K562 (cell line): ENCODE measurements around the gene PHLDB3.

ENCODE experiments used
- BACH1 ChIP-seq: fragments of 200-800 bp; sonication (Bioruptor generic); IDR thresholded peaks from 2 replicates; pipeline ENCODE4 v1.6.1; 2016; ENCODE audit warnings: missing genetic modification characterization, missing compliant biosample characterization
- CTCF ChIP-seq, 3 experiments: IDR thresholded peaks in 2 of 3; conservative IDR thresholded peaks in 1 of 3; 2 replicates each; pipeline ENCODE4 v1.5.1; 2011 to 2012; ENCODE audit warnings: low read length in 3 of 3, mild to moderate bottlenecking in 3 of 3, control low read depth in 2 of 3, improper control_type of control experiment in 1 of 3, inconsistent platforms in 1 of 3, low read depth in 1 of 3, mixed read lengths in 1 of 3, moderate library complexity in 1 of 3; ENCODE audit not compliant: insufficient read depth in 2 of 3
- FOXA3 ChIP-seq, 2 experiments: fragments of 450-650 bp in 1 of 2; sonication (generic) in 1 of 2; formaldehyde crosslinking; IDR thresholded peaks in 1 of 2; conservative IDR thresholded peaks in 1 of 2; 2 replicates each; pipeline versions ENCODE4 v1.4.0 to v1.8.0; 2020 to 2022; ENCODE audit warnings: mild to moderate bottlenecking in 2 of 2, missing genetic modification reagents in 1 of 2
- FOXJ3 ChIP-seq: sonication (generic); formaldehyde crosslinking; IDR thresholded peaks from 2 replicates; pipeline ENCODE4 v1.4.0; 2020; ENCODE audit warnings: mild to moderate bottlenecking, missing genetic modification reagents
- FOXM1 ChIP-seq, 2 experiments: fragments of 450-650 bp in 1 of 2; sonication (generic) in 1 of 2; formaldehyde crosslinking in 1 of 2; IDR thresholded peaks; 2 replicates each; pipeline versions ENCODE4 v1.6.1 to v1.9.0; 2017 to 2022; ENCODE audit warnings: low read depth in 2 of 2, mild to moderate bottlenecking in 2 of 2, missing genetic modification reagents in 1 of 2, moderate library complexity in 1 of 2
- HDAC6 ChIP-seq: IDR thresholded peaks from 2 replicates; pipeline ENCODE4 v1.6.1; 2012; ENCODE audit warnings: low read depth, mild to moderate bottlenecking, control low read depth, inconsistent platforms, low read length, moderate library complexity
- REST ChIP-seq, 2 experiments: fragments of 450-650 bp; formaldehyde crosslinking in 1 of 2; IDR thresholded peaks; 2 replicates each; pipeline versions ENCODE4 v1.4.0 to v1.6.1; 2014 to 2020; ENCODE audit warnings: mild to moderate bottlenecking in 2 of 2, borderline replicate concordance in 1 of 2, low read depth in 1 of 2
- SREBF2 ChIP-seq: sonication (generic); formaldehyde crosslinking; IDR thresholded peaks from 2 replicates; pipeline ENCODE4 v1.4.0; 2020; ENCODE audit warnings: mild to moderate bottlenecking, missing genetic modification reagents
- TAF1 ChIP-seq: IDR thresholded peaks from 2 replicates; pipeline ENCODE4 v1.6.1; 2011; ENCODE audit warnings: mild to moderate bottlenecking, low read length, moderate library complexity; ENCODE audit not compliant: insufficient read depth, control insufficient read depth, severe bottlenecking; ENCODE audit errors: extremely low read depth
- TCF7L2 ChIP-seq: fragments of 150-350 bp; IDR thresholded peaks from 2 replicates; pipeline ENCODE4 v1.6.1; 2016; ENCODE audit warnings: low read depth, mild to moderate bottlenecking, low read length, moderate library complexity
- TRIM28 ChIP-seq: fragments of 450-650 bp; IDR thresholded peaks from 2 replicates; pipeline ENCODE4 v1.6.1; 2017
- TF ChIP-seq, protein P1 (sequence below): IDR thresholded peaks from 3 replicates; pipeline ENCODE4 v1.6.1; 2011; ENCODE audit warnings: borderline replicate concordance, mild to moderate bottlenecking; ENCODE audit not compliant: insufficient read length, insufficient read depth
- TF ChIP-seq, protein P2 (sequence below): sonication (generic); formaldehyde crosslinking; IDR thresholded peaks from 2 replicates; pipeline ENCODE4 v1.8.0; 2023; ENCODE audit warnings: mild to moderate bottlenecking, missing genetic modification reagents

GRCh38 chr19:43498233-43498842 lies 6.2 kb downstream of the PHLDB3 start:
- TF ChIP-seq, protein P1, sequence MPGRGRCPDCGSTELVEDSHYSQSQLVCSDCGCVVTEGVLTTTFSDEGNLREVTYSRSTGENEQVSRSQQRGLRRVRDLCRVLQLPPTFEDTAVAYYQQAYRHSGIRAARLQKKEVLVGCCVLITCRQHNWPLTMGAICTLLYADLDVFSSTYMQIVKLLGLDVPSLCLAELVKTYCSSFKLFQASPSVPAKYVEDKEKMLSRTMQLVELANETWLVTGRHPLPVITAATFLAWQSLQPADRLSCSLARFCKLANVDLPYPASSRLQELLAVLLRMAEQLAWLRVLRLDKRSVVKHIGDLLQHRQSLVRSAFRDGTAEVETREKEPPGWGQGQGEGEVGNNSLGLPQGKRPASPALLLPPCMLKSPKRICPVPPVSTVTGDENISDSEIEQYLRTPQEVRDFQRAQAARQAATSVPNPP: no peak
- TF ChIP-seq HDAC6 (no peak), SREBF2 (CRISPR knock-in tag) (no peak), REST (IDR thresholded peaks at IDR 0.05; ENCODE audit: borderline replicate concordance) (no peak), REST (CRISPR knock-in tag; IDR thresholded peaks at IDR 0.05; ENCODE audit: low read depth) (no peak), TAF1 (no peak), CTCF (IDR thresholded peaks at IDR 0.05 in 2 of 3, conservative IDR thresholded peaks at IDR 0.05 in 1 of 3; ENCODE audit: insufficient read depth in 2 of 3, low read depth in 1 of 3, low read length in 3 of 3) (no peak), FOXM1 (IDR thresholded peaks at IDR 0.05; ENCODE audit: low read depth) (no peak), FOXM1 (CRISPR knock-in tag; IDR thresholded peaks at IDR 0.05; ENCODE audit: low read depth) (no peak), TRIM28 (no peak), BACH1 (tag) (no peak), TCF7L2 (no peak), FOXJ3 (no peak), FOXA3 (CRISPR knock-in tag; conservative IDR thresholded peaks at IDR 0.05 in 1 of 2, IDR thresholded peaks at IDR 0.05 in 1 of 2) (no peak)
- TF ChIP-seq, protein P2, sequence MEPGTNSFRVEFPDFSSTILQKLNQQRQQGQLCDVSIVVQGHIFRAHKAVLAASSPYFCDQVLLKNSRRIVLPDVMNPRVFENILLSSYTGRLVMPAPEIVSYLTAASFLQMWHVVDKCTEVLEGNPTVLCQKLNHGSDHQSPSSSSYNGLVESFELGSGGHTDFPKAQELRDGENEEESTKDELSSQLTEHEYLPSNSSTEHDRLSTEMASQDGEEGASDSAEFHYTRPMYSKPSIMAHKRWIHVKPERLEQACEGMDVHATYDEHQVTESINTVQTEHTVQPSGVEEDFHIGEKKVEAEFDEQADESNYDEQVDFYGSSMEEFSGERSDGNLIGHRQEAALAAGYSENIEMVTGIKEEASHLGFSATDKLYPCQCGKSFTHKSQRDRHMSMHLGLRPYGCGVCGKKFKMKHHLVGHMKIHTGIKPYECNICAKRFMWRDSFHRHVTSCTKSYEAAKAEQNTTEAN: no peak
